Measurements from ENCODE around the gene CADPS.

The CADPS gene

GRCh38 chr3:62414786-62415185 is 460.4 kb downstream of the CADPS start:
- TF ChIP-seq SIN3A (IDR thresholded peaks at IDR 0.05; ENCODE audit: borderline replicate concordance, insufficient read depth, low read length) (no peak), REST (IDR thresholded peaks at IDR 0.05; ENCODE audit: insufficient read depth in 1 of 2, low read depth in 2 of 2, low read length in 2 of 2) (no peak), TAF1 (IDR thresholded peaks at IDR 0.05; ENCODE audit: borderline replicate concordance, insufficient read depth, low read length) (no peak), FOXP2 (optimal IDR thresholded peaks at IDR 0.05; ENCODE audit: borderline replicate concordance, extremely low read depth, extremely low read length, insufficient read depth) (no peak), POLR2AphosphoS5 (IDR thresholded peaks at IDR 0.05; ENCODE audit: low read depth, low read length) (no peak)

GRCh38 chr3:62413687-62414086 is 461.5 kb downstream of the CADPS start:
- TF ChIP-seq TAF1 (IDR thresholded peaks at IDR 0.05; ENCODE audit: borderline replicate concordance, insufficient read depth, low read length) = no peak
- no peak for TF ChIP-seq POLR2AphosphoS5 (IDR thresholded peaks at IDR 0.05; ENCODE audit: low read depth, low read length)
- no peak for TF ChIP-seq FOXP2 (optimal IDR thresholded peaks at IDR 0.05; ENCODE audit: borderline replicate concordance, extremely low read depth, extremely low read length, insufficient read depth)
- TF ChIP-seq SIN3A (IDR thresholded peaks at IDR 0.05; ENCODE audit: borderline replicate concordance, insufficient read depth, low read length) = no peak
- no peak for TF ChIP-seq REST (IDR thresholded peaks at IDR 0.05; ENCODE audit: insufficient read depth in 1 of 2, low read depth in 2 of 2, low read length in 2 of 2)

GRCh38 chr3:62406945-62407344 is 468.3 kb downstream of the CADPS start:
- TF ChIP-seq SIN3A (IDR thresholded peaks at IDR 0.05; ENCODE audit: borderline replicate concordance, insufficient read depth, low read length) (no peak), POLR2AphosphoS5 (IDR thresholded peaks at IDR 0.05; ENCODE audit: low read depth, low read length) (no peak)

GRCh38 chr3:62405566-62405965 is 469.6 kb downstream of the CADPS start:
- TF ChIP-seq REST (IDR thresholded peaks at IDR 0.05; ENCODE audit: insufficient read depth in 1 of 2, low read depth in 2 of 2, low read length in 2 of 2) (no peak), TAF1 (IDR thresholded peaks at IDR 0.05; ENCODE audit: borderline replicate concordance, insufficient read depth, low read length) (no peak), POLR2AphosphoS5 (IDR thresholded peaks at IDR 0.05; ENCODE audit: low read depth, low read length) (no peak), SIN3A (IDR thresholded peaks at IDR 0.05; ENCODE audit: borderline replicate concordance, insufficient read depth, low read length) (no peak), FOXP2 (optimal IDR thresholded peaks at IDR 0.05; ENCODE audit: borderline replicate concordance, extremely low read depth, extremely low read length, insufficient read depth) (no peak)

GRCh38 chr3:62405135-62405534 is 470.1 kb downstream of the CADPS start:
- TF ChIP-seq REST (IDR thresholded peaks at IDR 0.05; ENCODE audit: insufficient read depth in 1 of 2, low read depth in 2 of 2, low read length in 2 of 2) (no peak), POLR2AphosphoS5 (IDR thresholded peaks at IDR 0.05; ENCODE audit: low read depth, low read length) (no peak), FOXP2 (optimal IDR thresholded peaks at IDR 0.05; ENCODE audit: borderline replicate concordance, extremely low read depth, extremely low read length, insufficient read depth) (no peak), TAF1 (IDR thresholded peaks at IDR 0.05; ENCODE audit: borderline replicate concordance, insufficient read depth, low read length) (no peak), SIN3A (IDR thresholded peaks at IDR 0.05; ENCODE audit: borderline replicate concordance, insufficient read depth, low read length) (no peak)

All from PFSK-1 (cell line).